Activated T-helper 2 cell treated with anti-CD3 and anti-CD28 coated beads, Interferon-gamma antibody, Interleukin-2, Interleukin-4, amounts not matched to agents 10 μg/mL and 5 μg/mL and 100 μg/mL, durations not matched to agents 14 hours and 24 hours and 36 hours (primary cell): ENCODE data around the gene HPS1. TPM values are rescaled to one million over a fixed set of nuclear protein-coding genes. Genes with fewer than 3 reads are reported as not detected.

Experiments
- DNase-seq: peaks from one replicate; pipeline ENCODE4 v3.0.0; 2021; ENCODE audit warnings: low spot score
- H3K27ac Mint-ChIP-seq: one replicate; pipeline ENCODE4 v1.8.0; 2021; ENCODE audit warnings: mixed read lengths
- H3K27me3 Mint-ChIP-seq: one replicate; pipeline ENCODE4 v1.8.0; 2021; ENCODE audit warnings: low read depth, mixed read lengths
- H3K36me3 Mint-ChIP-seq: one replicate; pipeline ENCODE4 v1.8.0; 2021; ENCODE audit warnings: low read depth, mixed read lengths
- H3K4me1 Mint-ChIP-seq: one replicate; pipeline ENCODE4 v1.8.0; 2021; ENCODE audit warnings: low read depth, mixed read lengths
- H3K4me3 Mint-ChIP-seq: one replicate; pipeline ENCODE4 v1.8.0; 2021; ENCODE audit warnings: low read depth, mild to moderate bottlenecking, moderate library complexity, mixed read lengths
- H3K9me3 Mint-ChIP-seq: one replicate; pipeline ENCODE4 v1.8.0; 2021; ENCODE audit warnings: mixed read lengths
- intact Hi-C: fragments of 100-400 bp; cut with micrococcal nuclease; formaldehyde crosslinking; loops from one replicate; pipeline ENCODE4 v1.15.1; 2023
- total RNA-seq: library from RNA; stranded (reverse); gene quantifications from 2 replicates; pipeline ENCODE4 v1.2.3, GENCODE V29; 2022

Gene HPS1
- total RNA-seq, 1 donor from 2014 or later = 62.0 TPM

GRCh38 chr10:98420786-98421185 lies 25.9 kb downstream of the HPS1 start:
- Mint-ChIP-seq H3K4me3 (no peak overlapping the region), H3K27me3 (no peaks in the 10 kb centered on the region), H3K9me3 (no peaks in the 10 kb centered on the region), H3K27ac (no peak overlapping the region), H3K4me1 (no peaks in the 10 kb centered on the region), H3K36me3 (peaks cover 22% of the 10 kb centered on the region)
- no peak for DNase-seq
- intact Hi-C loops = no loop called here

GRCh38 chr10:98419469-98420261 lies 27.1 kb downstream of the HPS1 start:
- peaks cover 5% of the 10 kb centered on the region for H3K4me1 Mint-ChIP-seq

GRCh38 chr10:98418665-98419468 lies 27.9 kb downstream of the HPS1 start:
- Mint-ChIP-seq H3K27me3 (no peaks in the 10 kb centered on the region), H3K4me1 (peaks cover 10% of the 10 kb centered on the region), H3K4me3 (no peak overlapping the region), H3K36me3 (peaks cover 25% of the 10 kb centered on the region), H3K9me3 (no peaks in the 10 kb centered on the region), H3K27ac (no peak overlapping the region)
- DNase-seq = no peak
- intact Hi-C loops = no loop called here

More at GRCh38 chr10:98419469-98420261, 27.1 kb downstream of the HPS1 start:
- Mint-ChIP-seq H3K9me3 (no peaks in the 10 kb centered on the region), H3K4me3 (no peak overlapping the region), H3K27ac (no peak overlapping the region), H3K27me3 (no peaks in the 10 kb centered on the region), H3K36me3 (peaks cover 25% of the 10 kb centered on the region)
- intact Hi-C loops = no loop called here
- no peak for DNase-seq

DNA sequence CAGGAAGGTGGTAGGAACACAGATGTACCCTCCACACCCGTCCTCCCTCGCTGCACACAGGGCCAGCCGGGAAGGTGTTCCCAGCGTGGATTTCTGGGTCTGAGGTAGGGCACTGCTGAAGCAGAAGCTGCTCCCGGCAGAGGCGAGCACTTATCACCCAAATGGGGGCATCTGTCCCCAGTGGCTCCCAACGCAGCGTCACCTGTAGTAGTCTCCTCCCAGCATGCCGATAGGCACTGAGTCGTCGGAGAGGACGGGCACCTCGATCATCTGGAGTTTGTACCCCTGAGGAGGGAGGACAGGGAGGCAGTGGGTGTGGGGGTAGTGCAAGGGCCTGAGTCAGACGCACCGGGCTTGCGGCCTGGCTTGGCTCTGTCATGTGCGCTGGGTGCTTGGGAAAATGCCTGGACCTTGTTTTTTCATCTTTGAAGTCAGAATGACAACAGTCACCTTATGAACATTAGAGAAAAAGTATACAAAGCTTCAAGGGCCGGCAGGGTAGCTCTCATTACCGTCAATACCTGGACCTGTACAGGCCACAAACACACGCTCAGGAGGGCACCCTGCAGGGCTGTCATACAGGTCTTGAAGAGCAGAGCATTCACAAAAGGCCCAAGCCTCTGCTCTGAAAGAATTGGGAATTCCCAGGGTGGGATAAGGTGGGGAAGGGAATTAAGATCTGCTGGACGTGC lies 28.6 kb downstream of the HPS1 start:
- Mint-ChIP-seq H3K27me3 (no peaks in the 10 kb centered on the region), H3K27ac (no peak overlapping the region), H3K4me3 (no peak overlapping the region), H3K4me1 (peaks cover 10% of the 10 kb centered on the region), H3K36me3 (peaks cover 25% of the 10 kb centered on the region), H3K9me3 (no peaks in the 10 kb centered on the region)
- no peak for DNase-seq
- intact Hi-C loops = no loop called here

GRCh38 chr10:98417481-98417959 lies 29.2 kb downstream of the HPS1 start:
- no peak for DNase-seq
- no peaks in the 10 kb centered on the region for H3K27me3 Mint-ChIP-seq
- H3K4me1 Mint-ChIP-seq = peaks cover 10% of the 10 kb centered on the region
- no peak overlapping the region for H3K27ac Mint-ChIP-seq
- intact Hi-C loops = no loop called here
- H3K36me3 Mint-ChIP-seq = peaks cover 22% of the 10 kb centered on the region
- H3K9me3 Mint-ChIP-seq = no peaks in the 10 kb centered on the region
- H3K4me3 Mint-ChIP-seq = no peak overlapping the region

DNA sequence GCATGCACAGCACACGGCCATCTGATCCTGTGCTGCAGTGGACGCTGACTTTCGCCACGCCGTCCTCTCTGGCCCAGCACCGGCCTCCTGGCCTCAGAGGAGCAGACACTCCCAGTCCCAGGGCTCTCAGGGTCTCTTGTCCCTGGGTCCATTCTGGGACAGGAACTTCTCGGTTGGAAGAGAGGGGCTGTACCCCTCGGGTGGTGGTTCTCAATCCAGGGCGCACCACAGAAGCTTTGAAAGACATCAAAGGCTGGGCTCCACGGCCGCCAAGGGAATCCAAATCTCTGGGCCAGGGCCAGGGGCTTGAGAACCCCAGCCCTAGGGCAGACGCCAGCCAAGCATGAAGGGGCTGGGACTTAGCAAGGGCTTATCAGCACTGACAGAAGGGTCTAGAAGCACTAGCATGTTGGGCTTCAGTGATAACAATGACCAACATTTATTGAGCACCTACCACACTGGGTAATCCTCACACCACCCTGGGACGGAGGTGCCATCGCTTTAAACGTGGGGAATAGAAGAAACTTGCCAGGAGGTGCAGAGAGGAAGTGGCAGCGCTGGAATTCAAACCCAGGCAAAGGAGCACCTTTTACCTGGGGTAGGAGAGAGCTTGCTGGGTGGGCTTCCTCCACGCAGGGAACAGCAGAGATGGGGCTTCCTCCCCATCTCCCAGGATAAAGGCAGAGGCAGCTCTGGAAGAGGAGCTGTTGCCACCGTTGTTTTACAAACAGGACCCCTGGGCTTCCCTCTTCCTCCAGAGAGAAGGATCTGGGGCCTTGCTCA lies 29.9 kb downstream of the HPS1 start:
- intact Hi-C loops = no loop called here
- no peak overlapping the region for H3K27ac Mint-ChIP-seq

GRCh38 chr10:98415731-98416119 lies 31.0 kb downstream of the HPS1 start:
- intact Hi-C loops = no loop called here

More for the DNA sequence above, 29.9 kb downstream of the HPS1 start:
- Mint-ChIP-seq H3K4me3 (no peak overlapping the region), H3K36me3 (peaks cover 21% of the 10 kb centered on the region), H3K27me3 (no peaks in the 10 kb centered on the region), H3K9me3 (no peaks in the 10 kb centered on the region), H3K4me1 (peaks cover 10% of the 10 kb centered on the region)
- DNase-seq = no peak

DNA sequence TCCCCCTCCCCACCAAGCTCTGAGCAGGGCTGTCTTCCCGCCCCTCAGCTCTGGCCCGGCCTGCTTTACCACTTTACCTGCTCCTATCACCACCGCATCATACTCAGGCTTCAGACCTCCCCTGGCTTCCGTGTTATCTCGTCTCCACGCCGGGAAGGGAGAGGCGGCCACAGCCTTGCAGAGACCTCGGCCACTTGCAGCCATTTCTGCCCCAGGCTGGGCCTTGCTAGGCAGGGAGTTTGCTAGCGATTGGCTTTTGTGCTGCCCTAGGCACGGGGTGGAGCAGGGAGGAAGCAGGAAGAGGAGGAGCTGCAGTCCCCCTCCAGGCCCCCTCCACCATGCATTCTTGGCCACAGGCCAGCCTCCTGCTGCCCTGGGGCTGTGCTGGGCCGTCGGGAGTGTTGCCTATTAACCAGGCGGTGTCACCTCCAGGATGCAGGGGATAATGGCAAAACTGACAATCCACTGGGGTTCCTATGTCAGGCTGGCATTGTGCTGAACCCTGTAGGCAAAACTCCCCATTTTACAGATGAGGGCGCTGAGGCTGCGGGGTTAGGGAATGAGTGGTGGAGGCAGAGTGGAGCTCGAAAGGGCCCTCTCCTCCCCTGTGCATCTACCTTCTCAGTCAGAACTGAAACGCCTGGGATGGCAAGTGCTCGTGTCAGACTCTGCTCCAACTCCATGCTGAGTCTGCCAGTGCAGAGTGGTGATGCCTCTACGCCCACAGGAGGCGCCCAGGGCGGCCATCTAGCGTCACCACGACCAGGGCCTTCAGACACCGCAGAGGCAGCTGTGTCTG lies 31.6 kb downstream of the HPS1 start, which contains the start of gene PYROXD2:
Gene PYROXD2 (minus strand): TSS at position 251 of the 799 bp plus-strand sequence. CDS start 47 bp downstream, at position 204.
- H3K36me3 Mint-ChIP-seq = peaks cover 15% of the 10 kb centered on the region
- H3K4me3 Mint-ChIP-seq = peak within 1 kb of the TSS; percentile 82
- no peaks in the 10 kb centered on the region for H3K27me3 Mint-ChIP-seq
- DNase-seq = peak; percentile 39
- no peaks in the 10 kb centered on the region for H3K9me3 Mint-ChIP-seq
- intact Hi-C loops = no loop called here
- H3K27ac Mint-ChIP-seq = peak within 1 kb of the TSS; percentile 79
- peaks cover 10% of the 10 kb centered on the region for H3K4me1 Mint-ChIP-seq

More at GRCh38 chr10:98415731-98416119, 31.0 kb downstream of the HPS1 start:
- Mint-ChIP-seq H3K9me3 (no peaks in the 10 kb centered on the region), H3K36me3 (peaks cover 16% of the 10 kb centered on the region), H3K27ac (peak overlapping the region; percentile 28), H3K4me1 (peaks cover 10% of the 10 kb centered on the region), H3K4me3 (no peak overlapping the region), H3K27me3 (no peaks in the 10 kb centered on the region)
- no peak for DNase-seq

DNA sequence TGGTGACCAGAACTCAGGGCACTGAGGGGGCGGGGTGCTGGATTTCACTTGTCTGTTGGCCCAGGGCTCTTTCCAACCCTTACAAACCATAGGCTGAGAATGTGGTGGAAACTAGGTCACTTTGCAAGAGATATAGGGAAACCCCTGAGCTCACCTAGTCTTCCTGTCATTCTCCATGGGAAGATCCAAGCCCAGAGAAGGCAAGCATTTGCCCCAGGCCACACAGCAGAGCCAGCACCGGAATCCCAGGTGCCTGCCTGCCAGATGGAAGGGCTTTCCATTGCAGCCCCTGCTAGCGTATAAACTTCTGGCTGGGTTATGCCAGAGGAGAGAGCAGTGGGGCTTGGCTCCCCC lies 32.2 kb downstream of the HPS1 start:
- Mint-ChIP-seq H3K4me1 (peaks cover 10% of the 10 kb centered on the region), H3K4me3 (peak overlapping the region; percentile 82), H3K9me3 (no peaks in the 10 kb centered on the region), H3K27ac (peak overlapping the region; percentile 79), H3K27me3 (no peaks in the 10 kb centered on the region), H3K36me3 (peaks cover 9% of the 10 kb centered on the region)
- DNase-seq = no peak
- intact Hi-C loops = no loop called here

- Mint-ChIP-seq H3K4me1 (peaks cover 10% of the 10 kb centered on the region), H3K36me3 (peaks cover 3% of the 10 kb centered on the region), H3K9me3 (no peaks in the 10 kb centered on the region), H3K27ac (no peak overlapping the region), H3K27me3 (no peaks in the 10 kb centered on the region), H3K4me3 (no peak overlapping the region)
- intact Hi-C loops = no loop called here
- no peak for DNase-seq
Measured at GRCh38 chr10:98411768-98412167, 35.0 kb downstream of the HPS1 start.

- Mint-ChIP-seq H3K27ac (no peak overlapping the region), H3K4me3 (no peak overlapping the region), H3K4me1 (peaks cover 10% of the 10 kb centered on the region), H3K36me3 (peaks cover 3% of the 10 kb centered on the region), H3K9me3 (no peaks in the 10 kb centered on the region), H3K27me3 (no peaks in the 10 kb centered on the region)
- intact Hi-C loops = no loop called here
- no peak for DNase-seq
Measured at GRCh38 chr10:98411166-98411565, 35.6 kb downstream of the HPS1 start.
